ENCODE measurements around the gene DNAJB4. TPM values are rescaled to one million over a fixed set of nuclear protein-coding genes. Genes with fewer than 3 reads are reported as not detected.

The DNAJB4 gene
- total and polyA plus RNA-seq, 2 of the 8 experiments (the other 6 are each of a cell fraction or from before 2014, with no cell fraction given) = 6.6 to 21.8 TPM

DNA sequence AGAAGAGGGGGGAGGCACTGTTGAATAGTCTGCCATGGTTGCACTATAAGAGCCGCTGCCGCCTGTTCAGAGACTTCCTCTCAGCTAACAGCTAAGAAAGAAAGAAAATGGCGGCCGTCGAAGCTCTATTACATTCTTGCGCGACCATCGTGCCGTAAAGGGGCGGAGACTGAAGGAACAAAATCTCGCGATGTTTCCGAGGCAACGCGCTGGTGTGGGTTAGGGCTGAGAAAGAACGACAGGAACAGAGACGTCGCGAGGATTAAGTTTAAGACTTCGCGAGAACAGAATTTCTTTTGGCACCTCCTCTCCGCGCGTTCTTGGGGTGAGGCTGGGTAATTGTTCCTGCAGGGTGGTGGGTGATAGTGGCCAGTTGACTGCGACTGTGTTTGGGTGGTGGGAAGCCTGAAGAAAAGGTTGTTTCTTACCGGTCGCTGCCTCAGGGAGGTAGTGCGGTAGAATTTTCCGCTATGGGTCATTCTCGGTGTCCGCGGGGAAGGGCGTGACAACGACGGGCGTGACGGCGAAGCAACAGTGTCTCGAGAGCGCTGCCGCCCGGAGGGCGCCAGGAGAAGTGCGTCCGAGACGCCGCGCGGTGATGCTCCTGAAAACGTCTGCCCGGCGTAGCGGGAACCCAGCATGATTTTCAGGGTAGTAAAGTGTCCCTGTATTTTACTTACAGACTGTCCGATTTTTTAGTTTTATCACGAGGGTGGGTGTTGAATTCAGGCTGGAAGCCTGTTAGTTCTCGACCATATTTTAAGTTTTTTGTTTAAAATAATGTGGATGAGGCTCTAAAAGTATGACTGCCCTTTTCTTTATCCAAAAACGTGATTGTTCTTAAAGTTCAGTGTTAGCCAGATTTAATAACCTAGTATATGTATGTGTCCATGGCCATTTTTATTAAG is 25.5 kb upstream of the DNAJB4 start, which contains the start of gene FUBP1 (continued):
- TF ChIP-seq GABPA (IDR thresholded peaks at IDR 0.05; ENCODE audit: borderline replicate concordance, insufficient read depth, low read length) = no peak
- TF ChIP-seq HDAC2 (IDR thresholded peaks at IDR 0.05; ENCODE audit: borderline replicate concordance in 1 of 2, low read depth in 2 of 2, low read length in 2 of 2) = peak in 1 of 2 experiments; percentile 73; a peak in 1 of 4 replicates
- peak; percentile 99 for TF ChIP-seq POLR2AphosphoS5 (IDR thresholded peaks at IDR 0.05; ENCODE audit: low read depth, low read length)
- TF ChIP-seq, protein P1, sequence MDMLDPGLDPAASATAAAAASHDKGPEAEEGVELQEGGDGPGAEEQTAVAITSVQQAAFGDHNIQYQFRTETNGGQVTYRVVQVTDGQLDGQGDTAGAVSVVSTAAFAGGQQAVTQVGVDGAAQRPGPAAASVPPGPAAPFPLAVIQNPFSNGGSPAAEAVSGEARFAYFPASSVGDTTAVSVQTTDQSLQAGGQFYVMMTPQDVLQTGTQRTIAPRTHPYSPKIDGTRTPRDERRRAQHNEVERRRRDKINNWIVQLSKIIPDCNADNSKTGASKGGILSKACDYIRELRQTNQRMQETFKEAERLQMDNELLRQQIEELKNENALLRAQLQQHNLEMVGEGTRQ (IDR thresholded peaks at IDR 0.05; ENCODE audit: low read length) = no peak
- TF ChIP-seq, protein P2, sequence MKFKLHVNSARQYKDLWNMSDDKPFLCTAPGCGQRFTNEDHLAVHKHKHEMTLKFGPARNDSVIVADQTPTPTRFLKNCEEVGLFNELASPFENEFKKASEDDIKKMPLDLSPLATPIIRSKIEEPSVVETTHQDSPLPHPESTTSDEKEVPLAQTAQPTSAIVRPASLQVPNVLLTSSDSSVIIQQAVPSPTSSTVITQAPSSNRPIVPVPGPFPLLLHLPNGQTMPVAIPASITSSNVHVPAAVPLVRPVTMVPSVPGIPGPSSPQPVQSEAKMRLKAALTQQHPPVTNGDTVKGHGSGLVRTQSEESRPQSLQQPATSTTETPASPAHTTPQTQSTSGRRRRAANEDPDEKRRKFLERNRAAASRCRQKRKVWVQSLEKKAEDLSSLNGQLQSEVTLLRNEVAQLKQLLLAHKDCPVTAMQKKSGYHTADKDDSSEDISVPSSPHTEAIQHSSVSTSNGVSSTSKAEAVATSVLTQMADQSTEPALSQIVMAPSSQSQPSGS (IDR thresholded peaks at IDR 0.05; ENCODE audit: low read length) = 0 out of 2 replicates have a peak, but pooled peaks have one; percentile 74
- no peak for TF ChIP-seq JUN (IDR thresholded peaks at IDR 0.05; ENCODE audit: low read depth, low read length)
- no peak for TF ChIP-seq BCL11A (IDR thresholded peaks at IDR 0.05; ENCODE audit: low read depth in 2 of 2, low read length in 2 of 2)
- TF ChIP-seq SAP30 (IDR thresholded peaks at IDR 0.05; ENCODE audit: insufficient read depth, insufficient replicate concordance, low read length) = no peak
- no peak for TF ChIP-seq HDAC6 (IDR thresholded peaks at IDR 0.05; ENCODE audit: low read depth, low read length)
- no peak for TF ChIP-seq FOSL1 (IDR thresholded peaks at IDR 0.05; ENCODE audit: insufficient read depth, low read depth, low read length)
- no peak for TF ChIP-seq CTBP2 (IDR thresholded peaks at IDR 0.05; ENCODE audit: borderline replicate concordance, insufficient read depth, insufficient read length, low read length)
- TF ChIP-seq TEAD4 (IDR thresholded peaks at IDR 0.05; ENCODE audit: low read depth, low read length) = peak; percentile 26; the same call in 1 of the 2 replicates
- no peak for TF ChIP-seq SRF (IDR thresholded peaks at IDR 0.05; ENCODE audit: low read depth, low read length)
- 0 out of 3 replicates have a peak, but pooled peaks of 1 of the 2 experiments have one; percentile 47 for TF ChIP-seq EP300 (IDR thresholded peaks at IDR 0.05; ENCODE audit: borderline replicate concordance in 1 of 2, low read depth in 2 of 2, low read length in 2 of 2)
- TF ChIP-seq CBX8 (IDR thresholded peaks at IDR 0.05; ENCODE audit: borderline replicate concordance, low read depth, low read length) = no peak
- TF ChIP-seq TAF7 (optimal IDR thresholded peaks at IDR 0.05; ENCODE audit: borderline replicate concordance, low read depth, low read length) = peak; percentile 89
- peak; percentile 97 for TF ChIP-seq CHD2 (IDR thresholded peaks at IDR 0.05; ENCODE audit: low read length)
- TF ChIP-seq, protein P3, sequence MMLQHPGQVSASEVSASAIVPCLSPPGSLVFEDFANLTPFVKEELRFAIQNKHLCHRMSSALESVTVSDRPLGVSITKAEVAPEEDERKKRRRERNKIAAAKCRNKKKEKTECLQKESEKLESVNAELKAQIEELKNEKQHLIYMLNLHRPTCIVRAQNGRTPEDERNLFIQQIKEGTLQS (IDR thresholded peaks at IDR 0.05; ENCODE audit: insufficient read depth, low read depth, low read length) = no peak
